ENCODE results near the gene CFAP54.
"Not testable (repeated sequence)": the region's sequence is repeated elsewhere in the genome, so short reads cannot be mapped to it uniquely, and the experiment has no call there.

The CFAP54 gene

GRCh38 chr12:96516472-96517430 is 27.4 kb downstream of the CFAP54 start:
- DNase-seq (ENCODE audit: low spot score), result peak; percentile 88

- DNase-seq (ENCODE audit: low spot score), result no peak
These were observed 31.4 kb downstream of the CFAP54 start for GRCh38 chr12:96520767-96521166.

- DNase-seq (ENCODE audit: low spot score), result no peak
These were observed 32.7 kb downstream of the CFAP54 start for GRCh38 chr12:96521895-96522682.

DNA sequence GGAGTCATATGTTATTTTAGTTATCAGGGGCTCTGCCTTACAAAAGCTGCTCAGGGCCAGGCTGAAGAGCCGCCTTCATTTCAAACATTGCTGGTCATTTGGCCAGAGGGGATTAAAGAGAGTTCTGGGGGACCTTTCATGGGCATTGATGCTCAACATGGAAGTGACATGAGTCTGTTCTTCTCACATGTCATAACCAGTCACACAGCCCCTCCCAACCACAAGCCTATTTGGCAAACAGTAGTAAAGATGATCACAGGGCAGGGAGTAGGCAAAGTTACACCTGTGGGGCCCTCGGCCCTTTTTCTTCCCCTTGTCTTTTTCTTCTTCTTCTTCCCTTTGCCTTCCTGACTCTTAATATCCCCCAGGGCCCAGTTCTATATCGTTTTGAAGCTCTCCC is 33.3 kb downstream of the CFAP54 start:
- DNase-seq (ENCODE audit: low spot score), result no peak

DNA sequence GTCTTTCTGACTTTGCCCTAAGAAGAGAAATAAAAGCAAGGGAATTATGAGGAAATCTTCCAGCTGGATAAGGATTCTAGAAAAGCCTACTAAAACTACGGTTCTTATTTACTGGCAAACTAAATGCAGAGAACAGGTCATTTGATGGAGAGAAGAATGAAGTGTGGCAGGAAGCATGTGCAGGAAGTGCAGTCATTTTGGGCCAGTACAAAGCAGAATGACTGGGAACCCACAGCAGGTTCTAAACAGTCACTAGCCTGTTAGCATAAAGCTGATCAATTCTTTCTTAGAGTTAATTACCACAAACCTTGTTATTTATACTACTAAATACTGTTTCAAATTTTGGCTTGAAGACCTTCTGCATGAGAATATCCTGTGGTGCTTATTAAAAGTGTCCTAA is 36.7 kb downstream of the CFAP54 start:
- no peak for DNase-seq (ENCODE audit: low spot score)

DNA sequence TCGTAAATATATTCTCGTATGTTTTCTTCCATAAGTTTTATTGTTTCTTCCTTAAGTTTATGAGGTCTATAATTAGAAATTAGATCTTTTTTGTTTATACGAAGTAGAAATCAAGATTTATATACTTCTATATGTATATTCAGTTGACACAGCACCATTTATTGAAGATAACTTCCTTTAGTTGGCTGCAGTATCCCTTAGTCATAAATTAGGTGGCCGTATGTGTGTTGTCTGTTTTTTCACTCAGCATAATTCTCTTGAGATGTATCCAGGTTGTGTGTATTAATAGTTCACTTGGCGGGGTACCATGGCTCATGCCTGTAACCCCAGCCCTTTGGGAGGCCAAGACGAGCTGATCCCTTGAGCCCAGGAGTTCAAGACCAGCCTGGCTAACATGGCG is 40.5 kb downstream of the CFAP54 start:
- DNase-seq (ENCODE audit: low spot score), result no peak

- no peak for DNase-seq (ENCODE audit: low spot score)
These were observed 45.0 kb downstream of the CFAP54 start for GRCh38 chr12:96534339-96534738.

GRCh38 chr12:96548384-96548783 is 59.0 kb downstream of the CFAP54 start:
- DNase-seq (ENCODE audit: low spot score), result no peak

- DNase-seq (ENCODE audit: low spot score), result no peak
These were observed 60.0 kb downstream of the CFAP54 start for GRCh38 chr12:96549341-96549740.

GRCh38 chr12:96570579-96570978 is 81.2 kb downstream of the CFAP54 start:
- DNase-seq (ENCODE audit: low spot score), result no peak

DNA sequence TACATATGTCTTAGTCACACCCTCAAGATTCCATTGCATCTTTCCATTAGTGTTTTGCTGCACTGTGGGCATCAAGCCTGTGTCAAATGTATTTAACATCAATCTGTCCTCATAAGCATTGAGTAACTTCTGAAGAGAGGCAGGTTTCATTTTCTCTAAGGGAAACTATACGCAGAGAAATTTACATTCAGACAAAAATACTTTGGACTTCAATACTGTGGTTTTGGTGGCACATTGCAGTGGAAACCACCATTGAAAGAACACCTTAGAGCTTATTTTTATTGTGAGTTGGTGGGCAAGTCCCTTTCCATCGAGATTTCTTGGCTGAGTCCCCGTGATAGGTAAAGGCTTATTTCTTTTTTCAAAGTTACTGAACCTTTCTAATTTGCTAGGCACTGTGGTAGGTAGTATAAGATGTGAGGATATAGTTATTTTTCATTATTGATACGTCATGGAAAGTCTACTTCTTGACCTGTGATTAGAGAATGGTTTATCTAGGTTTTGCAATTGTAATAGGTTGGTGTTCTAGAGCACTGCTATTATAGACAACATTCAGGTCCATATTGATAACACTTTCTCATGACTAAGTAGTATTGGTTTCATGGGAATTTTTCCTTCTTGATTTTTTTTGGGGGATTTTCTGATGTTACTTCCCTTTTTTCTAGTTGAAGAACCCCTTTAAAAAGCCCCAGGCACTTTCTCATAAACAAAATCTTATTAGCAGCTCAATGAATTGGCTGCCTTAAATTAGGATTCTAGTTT is 81.9 kb downstream of the CFAP54 start:
- no peak for DNase-seq (ENCODE audit: low spot score)

GRCh38 chr12:96578526-96579125 is 89.2 kb downstream of the CFAP54 start:
- DNase-seq (ENCODE audit: low spot score), result peak; percentile 60

GRCh38 chr12:96585977-96586376 is 96.6 kb downstream of the CFAP54 start:
- DNase-seq (ENCODE audit: low spot score), result no peak

DNA sequence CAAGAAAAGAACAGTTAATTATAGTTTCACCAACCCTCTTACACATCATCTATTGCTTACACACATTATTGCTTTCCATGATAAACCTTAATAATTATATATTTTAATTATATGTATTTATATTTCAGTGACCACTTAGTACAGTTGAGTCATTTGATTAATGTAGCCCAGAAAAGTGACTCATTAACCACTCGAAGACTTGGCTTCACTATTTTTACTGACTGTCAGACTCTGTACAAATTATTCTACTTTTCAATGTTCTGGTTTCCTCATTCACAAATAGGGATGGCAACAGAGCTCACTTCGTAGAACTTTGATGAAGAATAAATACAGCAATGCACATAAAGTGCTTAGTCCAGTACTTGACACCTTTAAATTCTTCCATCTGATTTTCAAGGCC is 98.3 kb downstream of the CFAP54 start:
- DNase-seq (ENCODE audit: low spot score), result no peak

DNA sequence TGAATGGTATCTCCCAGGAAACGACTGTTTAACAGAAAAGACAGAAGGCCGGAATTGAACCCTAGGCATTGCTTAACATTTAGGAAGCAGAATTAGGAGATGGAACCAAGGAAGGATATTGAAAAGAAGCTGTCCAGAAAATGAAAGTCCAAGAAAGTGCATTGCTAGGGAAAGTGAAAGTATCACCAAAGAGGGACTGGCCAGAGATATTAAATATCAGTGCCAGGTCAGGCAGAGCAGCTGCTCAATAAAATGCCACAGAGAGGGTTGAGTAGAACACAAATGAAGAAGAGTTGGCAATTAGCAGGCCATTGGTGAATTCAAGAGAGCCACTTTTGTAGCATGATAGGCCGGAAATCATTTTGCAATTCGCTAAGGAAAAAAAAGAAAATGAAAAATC is 101.6 kb downstream of the CFAP54 start:
- no peak for DNase-seq (ENCODE audit: low spot score)

DNA sequence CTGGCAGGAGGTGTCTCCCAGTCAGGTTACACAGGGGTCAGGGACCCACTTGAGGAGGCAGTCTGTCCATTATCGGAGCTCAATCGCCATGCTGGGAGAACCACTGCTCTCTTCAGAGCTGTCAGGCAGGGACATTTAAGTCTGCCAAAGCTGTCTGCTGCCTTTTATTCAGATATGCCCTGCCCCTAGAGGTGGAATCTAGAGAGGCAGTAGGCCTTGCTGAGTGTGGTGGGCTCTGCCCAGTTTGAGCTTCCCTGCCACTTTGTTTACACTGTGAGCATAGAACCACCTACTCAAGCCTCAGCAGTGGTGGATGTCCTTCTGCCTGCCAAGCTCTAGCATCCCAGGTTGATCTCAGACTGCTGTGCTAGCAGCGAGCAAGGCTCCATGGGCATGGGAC is 115.0 kb downstream of the CFAP54 start:
- DNase-seq (ENCODE audit: low spot score), result not testable (repeated sequence)

GRCh38 chr12:96605684-96606083 is 116.3 kb downstream of the CFAP54 start:
- DNase-seq (ENCODE audit: low spot score), result no peak

DNA sequence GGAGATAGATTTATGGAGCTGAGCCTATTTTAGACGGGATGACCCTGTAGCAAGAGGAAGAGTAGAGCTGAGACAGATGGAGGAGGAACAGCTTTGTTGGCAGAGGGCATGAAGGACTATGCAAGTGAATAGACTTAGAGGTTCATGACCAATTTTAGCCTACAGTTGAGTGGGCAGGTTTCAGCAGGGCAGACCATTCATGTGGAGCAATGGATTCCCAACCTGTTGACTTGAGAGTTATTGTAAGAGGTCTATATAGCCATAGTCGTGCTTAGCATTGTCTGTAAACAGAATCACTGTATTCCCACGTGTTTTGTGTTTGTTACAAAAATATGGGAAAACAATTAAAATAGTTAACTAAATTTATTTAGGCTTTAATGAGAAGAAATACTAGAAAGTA is 116.8 kb downstream of the CFAP54 start:
- DNase-seq (ENCODE audit: low spot score), result no peak

GRCh38 chr12:96606644-96607043 is 117.3 kb downstream of the CFAP54 start:
- DNase-seq (ENCODE audit: low spot score), result no peak

DNA sequence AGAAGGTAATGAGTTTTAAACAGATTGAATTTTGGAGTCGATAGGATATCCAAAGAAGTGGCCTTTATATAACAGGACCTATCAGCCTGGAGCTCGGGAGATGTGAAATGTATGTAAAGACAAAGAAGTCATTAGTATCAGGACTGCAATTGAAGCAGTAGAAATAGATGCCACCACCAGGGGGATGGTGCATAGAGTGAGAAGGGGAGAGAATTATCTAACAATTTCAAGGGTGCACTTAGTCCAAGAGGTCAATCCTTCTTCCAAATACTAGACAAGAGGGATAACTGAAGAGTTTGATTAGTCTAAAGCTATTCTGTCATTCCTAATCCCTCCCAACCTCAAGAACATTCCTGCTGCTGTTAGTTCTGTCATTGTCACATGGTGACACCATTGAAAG is 127.8 kb downstream of the CFAP54 start:
- no peak for DNase-seq (ENCODE audit: low spot score)

DNA sequence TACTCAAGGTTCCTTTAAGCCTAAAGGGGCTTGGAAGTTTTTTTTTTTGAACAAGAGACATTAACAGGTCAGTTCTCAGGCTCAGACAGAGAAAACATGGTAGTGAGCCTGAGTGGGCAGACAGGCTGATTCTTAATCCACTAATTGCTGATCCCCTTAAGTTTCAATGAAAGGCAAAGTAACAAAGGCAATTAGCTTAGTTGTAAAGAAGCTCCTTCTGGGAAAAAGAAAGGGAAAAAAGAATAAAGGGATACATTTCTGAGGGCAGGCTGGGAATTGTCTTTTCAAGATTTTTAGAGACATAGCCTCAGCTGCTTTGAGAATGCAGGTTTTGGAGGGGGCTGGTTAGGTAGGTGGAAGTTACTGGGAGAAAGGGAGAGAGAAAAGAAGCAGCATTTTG is 133.8 kb downstream of the CFAP54 start:
- DNase-seq (ENCODE audit: low spot score), result no peak

DNA sequence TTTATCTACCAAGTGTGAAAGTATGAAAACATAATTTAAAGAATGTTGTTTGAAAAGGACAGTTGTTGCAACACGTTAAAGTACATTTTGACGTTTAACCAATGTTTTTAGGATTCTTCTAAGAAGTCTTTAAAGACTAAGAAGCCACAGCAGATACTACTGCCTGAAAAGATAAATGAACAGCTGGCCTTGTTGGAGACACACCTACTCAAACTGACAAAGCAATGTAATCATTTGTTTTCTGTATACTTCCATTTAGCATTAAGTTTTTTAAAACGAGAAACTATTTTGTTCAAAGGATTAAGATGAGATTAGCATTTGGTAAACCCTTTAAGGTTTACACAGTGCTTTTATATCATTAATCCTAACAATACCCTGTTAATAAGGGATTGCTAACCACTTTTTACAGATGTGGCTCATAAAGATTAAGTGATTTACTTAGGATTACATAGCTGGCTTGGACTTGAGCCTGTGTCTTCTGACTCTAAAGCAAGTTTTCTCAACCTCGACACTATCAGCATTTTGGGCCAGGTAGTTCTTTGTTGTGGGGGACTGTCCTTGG is 134.4 kb downstream of the CFAP54 start:
- no peak for DNase-seq (ENCODE audit: low spot score)

All from CD4-positive, alpha-beta T cell treated with Interleukin-15 for 4 hours (primary cell).